Body of pancreas (tissue), 4 donors: Measurements from ENCODE around the gene CCR9.

Experiments
- POLR2A ChIP-seq, 3 donors: fragments of 450-650 bp; IDR thresholded peaks; one replicate each; pipeline ENCODE4 v1.6.1; 2016; ENCODE audit warnings: antibody characterized with exemption in 3 of 3, mild to moderate bottlenecking in 2 of 3
- TF ChIP-seq, protein P1 (sequence below), 7 experiments: fragments of 450-650 bp in 4 of 7; fragments of 200-600 bp in 3 of 7; sonication (generic) in 3 of 7; IDR thresholded peaks; one replicate each; pipeline ENCODE4 v1.5.1; 2016 to 2019; ENCODE audit warnings: antibody characterized with exemption in 7 of 7

DNA sequence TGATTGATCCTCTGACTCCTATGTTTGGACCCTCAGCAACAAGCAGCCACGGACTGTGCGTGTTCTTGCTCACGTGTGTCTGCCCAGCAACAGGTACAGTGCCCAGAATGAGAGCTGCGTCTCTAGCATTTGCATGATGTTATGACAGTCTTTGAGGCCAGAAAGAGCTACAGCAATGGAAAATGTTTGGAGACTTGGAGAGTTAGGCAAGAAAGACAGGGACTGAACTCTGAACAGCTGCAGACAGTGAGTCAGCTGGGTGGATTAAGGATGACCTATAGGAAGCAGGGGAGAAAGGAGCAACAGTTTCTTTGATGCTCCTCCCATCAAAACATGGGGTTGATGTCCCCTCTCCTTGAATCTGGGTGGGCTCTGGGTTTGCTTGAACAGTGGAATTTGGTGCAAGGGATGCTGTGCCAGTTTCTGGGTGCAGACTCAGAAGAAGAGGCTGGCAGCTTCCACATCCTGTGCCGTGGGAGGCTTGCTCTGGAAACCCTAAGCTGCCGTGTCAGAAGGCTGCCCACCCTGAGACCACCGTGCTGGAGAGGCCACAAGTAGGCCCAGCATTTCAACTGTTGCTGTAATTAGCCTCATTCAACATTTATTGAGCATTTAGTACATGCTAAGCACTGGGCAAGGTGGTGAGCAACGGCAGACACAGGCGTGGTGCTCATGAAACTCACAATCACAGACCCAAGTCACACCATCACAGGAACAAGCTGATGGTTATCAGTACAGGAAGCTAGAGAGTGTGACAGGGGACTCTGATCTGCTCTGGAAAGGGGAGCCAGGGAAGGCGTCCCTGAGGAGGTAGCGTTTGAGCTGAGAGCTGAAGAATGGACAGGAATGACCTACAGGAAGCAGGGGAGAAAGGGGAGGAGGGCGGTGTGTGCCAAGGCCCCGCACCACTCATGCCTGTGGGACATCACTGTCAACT is 21.7 kb downstream of the CCR9 start:
- TF ChIP-seq POLR2A (IDR thresholded peaks at IDR 0.05), result no peak
- TF ChIP-seq, protein P1, sequence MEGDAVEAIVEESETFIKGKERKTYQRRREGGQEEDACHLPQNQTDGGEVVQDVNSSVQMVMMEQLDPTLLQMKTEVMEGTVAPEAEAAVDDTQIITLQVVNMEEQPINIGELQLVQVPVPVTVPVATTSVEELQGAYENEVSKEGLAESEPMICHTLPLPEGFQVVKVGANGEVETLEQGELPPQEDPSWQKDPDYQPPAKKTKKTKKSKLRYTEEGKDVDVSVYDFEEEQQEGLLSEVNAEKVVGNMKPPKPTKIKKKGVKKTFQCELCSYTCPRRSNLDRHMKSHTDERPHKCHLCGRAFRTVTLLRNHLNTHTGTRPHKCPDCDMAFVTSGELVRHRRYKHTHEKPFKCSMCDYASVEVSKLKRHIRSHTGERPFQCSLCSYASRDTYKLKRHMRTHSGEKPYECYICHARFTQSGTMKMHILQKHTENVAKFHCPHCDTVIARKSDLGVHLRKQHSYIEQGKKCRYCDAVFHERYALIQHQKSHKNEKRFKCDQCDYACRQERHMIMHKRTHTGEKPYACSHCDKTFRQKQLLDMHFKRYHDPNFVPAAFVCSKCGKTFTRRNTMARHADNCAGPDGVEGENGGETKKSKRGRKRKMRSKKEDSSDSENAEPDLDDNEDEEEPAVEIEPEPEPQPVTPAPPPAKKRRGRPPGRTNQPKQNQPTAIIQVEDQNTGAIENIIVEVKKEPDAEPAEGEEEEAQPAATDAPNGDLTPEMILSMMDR (IDR thresholded peaks at IDR 0.05), result no peak
